Stimulated activated CD4-positive, alpha-beta T cell treated with anti-CD3 and anti-CD28 coated beads, TNF-alpha, amount 100 ng/mL, for 48 hours (primary cell): ENCODE results near the gene SH3RF3.

Experiments
- DNase-seq, 3 donors: peaks; one replicate each; pipeline ENCODE4 v3.0.0-alpha.2; 2020; ENCODE audit warnings: low read depth in 3 of 3

The SH3RF3 gene

GRCh38 chr2:109352056-109352897 lies 223.3 kb downstream of the SH3RF3 start:
- no peak for DNase-seq

- no peak for DNase-seq
Measured at GRCh38 chr2:109352898-109353689, 224.1 kb downstream of the SH3RF3 start.

GRCh38 chr2:109353806-109354745 lies 225.1 kb downstream of the SH3RF3 start:
- no peak for DNase-seq

- DNase-seq = no peak
Measured at GRCh38 chr2:109355192-109355843, 226.3 kb downstream of the SH3RF3 start.

GRCh38 chr2:109356324-109357035 lies 227.5 kb downstream of the SH3RF3 start:
- no peak for DNase-seq

- no peak for DNase-seq
Measured at GRCh38 chr2:109364217-109364616, 235.2 kb downstream of the SH3RF3 start.

- no peak for DNase-seq
Measured at GRCh38 chr2:109365131-109365530, 236.1 kb downstream of the SH3RF3 start.

GRCh38 chr2:109367683-109368082 lies 238.7 kb downstream of the SH3RF3 start:
- no peak for DNase-seq

GRCh38 chr2:109368798-109369197 lies 239.8 kb downstream of the SH3RF3 start:
- no peak for DNase-seq

- no peak for DNase-seq
Measured at GRCh38 chr2:109369671-109370191, 240.7 kb downstream of the SH3RF3 start.

- DNase-seq = no peak
Measured at GRCh38 chr2:109370399-109371035, 241.5 kb downstream of the SH3RF3 start.

- no peak for DNase-seq
Measured at GRCh38 chr2:109371481-109372170, 242.6 kb downstream of the SH3RF3 start.

- no peak for DNase-seq
Measured at GRCh38 chr2:109372171-109372568, 243.2 kb downstream of the SH3RF3 start.

- no peak for DNase-seq
Measured at GRCh38 chr2:109372614-109373013, 243.6 kb downstream of the SH3RF3 start.

- DNase-seq = no peak
Measured at GRCh38 chr2:109373791-109374547, 245.0 kb downstream of the SH3RF3 start.

GRCh38 chr2:109374548-109375130 lies 245.6 kb downstream of the SH3RF3 start:
- DNase-seq = no peak

- no peak for DNase-seq
Measured at GRCh38 chr2:109375131-109375561, 246.1 kb downstream of the SH3RF3 start.

- no peak for DNase-seq
Measured at GRCh38 chr2:109375656-109376055, 246.7 kb downstream of the SH3RF3 start.
